ENCODE results near the gene MCF2. TPM values are rescaled to one million over a fixed set of nuclear protein-coding genes. Genes with fewer than 3 reads are reported as not detected.

MCF2 gene
- total RNA-seq, 1 experiment from 2014 or later = not detected

GRCh38 chrX:139538907-139539790 is 168.8 kb downstream of the MCF2 start:
- no peaks in the 10 kb centered on the region for H3K9me2 ChIP-seq (replicated peaks; ENCODE audit: low read length)
- BruUV-seq (replicated peaks) = no TSS peak
- H3K4me2 ChIP-seq (ENCODE audit: low read length) = no peak overlapping the region
- H2AFZ ChIP-seq (ENCODE audit: low read length) = no peak overlapping the region
- H3K4me3 ChIP-seq (ENCODE audit: low read length) = no peak overlapping the region
- peaks cover 37% of the 10 kb centered on the region for H3K27me3 ChIP-seq (ENCODE audit: low read length)
- ChIA-PET CTCF (no interaction called here), POLR2A (ENCODE audit: unreplicated experiment) (no interaction called here)
- intact Hi-C loops (cut with micrococcal nuclease) = no loop called here
- peak; percentile 4 for DNase-seq
- no peak overlapping the region for H3K27ac ChIP-seq (ENCODE audit: low read length)
- no peaks in the 10 kb centered on the region for H3K36me3 ChIP-seq (ENCODE audit: low read depth, low read length)
- H3K4me1 ChIP-seq (ENCODE audit: insufficient read depth, low read length) = no peaks in the 10 kb centered on the region
- H4K20me1 ChIP-seq (ENCODE audit: low read length) = no peaks in the 10 kb centered on the region
- no peak for ATAC-seq
- TF ChIP-seq, protein P1, sequence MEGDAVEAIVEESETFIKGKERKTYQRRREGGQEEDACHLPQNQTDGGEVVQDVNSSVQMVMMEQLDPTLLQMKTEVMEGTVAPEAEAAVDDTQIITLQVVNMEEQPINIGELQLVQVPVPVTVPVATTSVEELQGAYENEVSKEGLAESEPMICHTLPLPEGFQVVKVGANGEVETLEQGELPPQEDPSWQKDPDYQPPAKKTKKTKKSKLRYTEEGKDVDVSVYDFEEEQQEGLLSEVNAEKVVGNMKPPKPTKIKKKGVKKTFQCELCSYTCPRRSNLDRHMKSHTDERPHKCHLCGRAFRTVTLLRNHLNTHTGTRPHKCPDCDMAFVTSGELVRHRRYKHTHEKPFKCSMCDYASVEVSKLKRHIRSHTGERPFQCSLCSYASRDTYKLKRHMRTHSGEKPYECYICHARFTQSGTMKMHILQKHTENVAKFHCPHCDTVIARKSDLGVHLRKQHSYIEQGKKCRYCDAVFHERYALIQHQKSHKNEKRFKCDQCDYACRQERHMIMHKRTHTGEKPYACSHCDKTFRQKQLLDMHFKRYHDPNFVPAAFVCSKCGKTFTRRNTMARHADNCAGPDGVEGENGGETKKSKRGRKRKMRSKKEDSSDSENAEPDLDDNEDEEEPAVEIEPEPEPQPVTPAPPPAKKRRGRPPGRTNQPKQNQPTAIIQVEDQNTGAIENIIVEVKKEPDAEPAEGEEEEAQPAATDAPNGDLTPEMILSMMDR (conservative IDR thresholded peaks at IDR 0.05; ENCODE audit: low read depth, low read length) = no peak
- TF ChIP-seq EZH2 (IDR thresholded peaks at IDR 0.05; ENCODE audit: low read length, unreplicated experiment) = no peak
- TF ChIP-seq EZH2phosphoT487 (IDR thresholded peaks at IDR 0.05; ENCODE audit: borderline replicate concordance, low read length) = no peak
- H3F3A ChIP-seq (ENCODE audit: low read length, unreplicated experiment) = no peaks in the 10 kb centered on the region
- H3K79me2 ChIP-seq (ENCODE audit: low read length) = no peaks in the 10 kb centered on the region
- H3K9me3 ChIP-seq (ENCODE audit: low read length) = no peaks in the 10 kb centered on the region
- H3K9ac ChIP-seq (ENCODE audit: low read length) = no peak overlapping the region

- no peak for ATAC-seq
- H3K27me3 ChIP-seq (ENCODE audit: low read length) = no peaks in the 10 kb centered on the region
- H3K9me2 ChIP-seq (replicated peaks; ENCODE audit: low read length) = no peaks in the 10 kb centered on the region
- H3K4me1 ChIP-seq (ENCODE audit: insufficient read depth, low read length) = no peaks in the 10 kb centered on the region
- no TSS peak for BruUV-seq (replicated peaks)
- no peaks in the 10 kb centered on the region for H4K20me1 ChIP-seq (ENCODE audit: low read length)
- ChIA-PET POLR2A (ENCODE audit: unreplicated experiment) (no interaction called here), CTCF (no interaction called here)
- H3K4me2 ChIP-seq (ENCODE audit: low read length) = no peak overlapping the region
- intact Hi-C loops (cut with micrococcal nuclease) = no loop called here
- H3K9me3 ChIP-seq (ENCODE audit: low read length) = no peaks in the 10 kb centered on the region
- H3K27ac ChIP-seq (ENCODE audit: low read length) = no peak overlapping the region
- no peaks in the 10 kb centered on the region for H3F3A ChIP-seq (ENCODE audit: low read length, unreplicated experiment)
- TF ChIP-seq EZH2phosphoT487 (IDR thresholded peaks at IDR 0.05; ENCODE audit: borderline replicate concordance, low read length) = no peak
- TF ChIP-seq, protein P1 (conservative IDR thresholded peaks at IDR 0.05; ENCODE audit: low read depth, low read length) = no peak
- TF ChIP-seq EZH2 (IDR thresholded peaks at IDR 0.05; ENCODE audit: low read length, unreplicated experiment) = no peak
- no peak for DNase-seq
- H2AFZ ChIP-seq (ENCODE audit: low read length) = no peak overlapping the region
- H3K4me3 ChIP-seq (ENCODE audit: low read length) = no peak overlapping the region
- H3K36me3 ChIP-seq (ENCODE audit: low read depth, low read length) = no peaks in the 10 kb centered on the region
- no peaks in the 10 kb centered on the region for H3K79me2 ChIP-seq (ENCODE audit: low read length)
- H3K9ac ChIP-seq (ENCODE audit: low read length) = no peak overlapping the region
These were observed 174.5 kb downstream of the MCF2 start for GRCh38 chrX:139533444-139533843.

GRCh38 chrX:139532834-139533233 is 175.1 kb downstream of the MCF2 start:
- H3K9me2 ChIP-seq (replicated peaks; ENCODE audit: low read length) = no peaks in the 10 kb centered on the region
- no peak overlapping the region for H2AFZ ChIP-seq (ENCODE audit: low read length)
- TF ChIP-seq EZH2phosphoT487 (IDR thresholded peaks at IDR 0.05; ENCODE audit: borderline replicate concordance, low read length) (no peak), EZH2 (IDR thresholded peaks at IDR 0.05; ENCODE audit: low read length, unreplicated experiment) (no peak)
- TF ChIP-seq, protein P1 (conservative IDR thresholded peaks at IDR 0.05; ENCODE audit: low read depth, low read length) = no peak
- DNase-seq (no peak), ATAC-seq (no peak)
- no peaks in the 10 kb centered on the region for H3K36me3 ChIP-seq (ENCODE audit: low read depth, low read length)
- H3K9me3 ChIP-seq (ENCODE audit: low read length) = no peaks in the 10 kb centered on the region
- POLR2A ChIA-PET (ENCODE audit: unreplicated experiment) = no interaction called here
- no peaks in the 10 kb centered on the region for H3K79me2 ChIP-seq (ENCODE audit: low read length)
- H3K27ac ChIP-seq (ENCODE audit: low read length) = no peak overlapping the region
- no peak overlapping the region for H3K4me3 ChIP-seq (ENCODE audit: low read length)
- H3K4me2 ChIP-seq (ENCODE audit: low read length) = no peak overlapping the region
- no TSS peak for BruUV-seq (replicated peaks)
- no peaks in the 10 kb centered on the region for H3K27me3 ChIP-seq (ENCODE audit: low read length)
- intact Hi-C loops (cut with micrococcal nuclease) = no loop called here
- no peaks in the 10 kb centered on the region for H3F3A ChIP-seq (ENCODE audit: low read length, unreplicated experiment)
- CTCF ChIA-PET = no interaction called here
- H3K4me1 ChIP-seq (ENCODE audit: insufficient read depth, low read length) = no peaks in the 10 kb centered on the region
- H3K9ac ChIP-seq (ENCODE audit: low read length) = no peak overlapping the region
- no peaks in the 10 kb centered on the region for H4K20me1 ChIP-seq (ENCODE audit: low read length)

All from PC-3 (cell line).